HL-60 (cell line): Measurements from ENCODE around the gene PAPPA.

ENCODE experiments used
- CTCF ChIP-seq: IDR thresholded peaks from one replicate; pipeline ENCODE4 v1.5.1; 2011; ENCODE audit warnings: low read length, control low read depth, inconsistent platforms; ENCODE audit not compliant: insufficient read depth
- GABPA ChIP-seq: IDR thresholded peaks from 2 replicates; pipeline ENCODE4 v1.6.1; 2012; ENCODE audit warnings: low read depth
- POLR2AphosphoS5 ChIP-seq: IDR thresholded peaks from 2 replicates; pipeline ENCODE4 v1.6.1; 2012; ENCODE audit warnings: low read depth
- REST ChIP-seq: IDR thresholded peaks from 2 replicates; pipeline ENCODE4 v1.6.1; 2012; ENCODE audit warnings: low read depth; ENCODE audit not compliant: insufficient replicate concordance

GRCh38 chr9:116352958-116353357 lies 199.4 kb downstream of the PAPPA start:
- TF ChIP-seq CTCF: no peak
- no peak for TF ChIP-seq GABPA
- TF ChIP-seq REST: no peak
- no peak for TF ChIP-seq POLR2AphosphoS5
